Measurements from ENCODE around the gene MYO1E. TPM values are rescaled to one million over a fixed set of nuclear protein-coding genes. Genes with fewer than 3 reads are reported as not detected.
"Not testable (repeated sequence)": the region's sequence is repeated elsewhere in the genome, so short reads cannot be mapped to it uniquely, and the experiment has no call there.

Gene MYO1E
- polyA plus RNA-seq, 4 donors = 32.3 to 164 (median 104) TPM

DNA sequence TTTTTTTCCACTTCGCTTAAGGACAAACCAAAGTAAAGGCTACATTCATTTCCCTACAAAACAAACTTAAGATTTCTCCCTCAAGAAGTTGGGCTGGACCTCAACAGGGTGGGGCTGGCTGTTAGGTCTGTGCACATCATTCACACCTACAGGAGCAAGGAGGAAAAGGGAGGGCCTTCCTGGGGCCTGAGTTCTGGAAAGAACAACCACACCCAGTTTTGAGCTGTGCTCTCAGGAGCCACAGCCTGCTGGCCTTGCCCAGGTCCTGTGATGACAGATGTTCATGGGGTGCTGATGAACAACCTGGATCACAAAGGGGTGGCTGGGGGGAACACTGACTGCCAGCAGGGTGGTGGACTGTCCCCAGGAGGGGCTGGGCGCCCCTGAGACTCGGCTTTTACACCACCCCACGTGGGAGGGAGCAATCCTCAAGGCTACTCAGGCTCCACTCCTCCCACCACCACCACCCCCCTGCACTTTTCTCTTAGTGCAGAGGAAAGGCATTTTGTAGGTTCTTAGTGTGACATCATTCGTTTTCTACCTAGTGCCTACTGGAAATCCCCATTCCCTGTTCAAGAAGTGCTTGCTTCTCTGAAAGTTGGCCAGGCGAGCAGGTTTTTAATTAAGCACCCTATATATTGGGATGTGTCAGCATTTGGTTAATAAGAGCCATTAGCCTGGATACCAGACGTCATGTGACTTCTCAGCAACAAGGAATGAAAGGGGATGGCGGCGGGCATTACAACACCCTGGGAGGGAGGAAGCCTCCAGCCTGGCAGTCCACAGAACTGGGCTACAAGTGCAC lies 232.0 kb downstream of the MYO1E start:
- FAIRE-seq (no peak), DNase-seq (no peak)
- Histone ChIP-seq H3K27me3 (ENCODE audit: control insufficient read depth in 3 of 3, insufficient read depth in 3 of 3, low read length in 3 of 3) (no peaks in the 10 kb centered on the region), H3K4me3 (ENCODE audit: low read depth in 1 of 3, low read length in 3 of 3) (no peak overlapping the region), H3K4me1 (ENCODE audit: control insufficient read depth in 3 of 3, insufficient read depth in 2 of 3, low read depth in 1 of 3, low read length in 2 of 3) (no peaks in the 10 kb centered on the region), H3K36me3 (ENCODE audit: control insufficient read depth in 3 of 3, insufficient read depth in 2 of 3, low read depth in 1 of 3, low read length in 3 of 3) (peaks cover 0 to 63% (median 2%) of the 10 kb centered on the region in 3 donors), H3K9me3 (ENCODE audit: control insufficient read depth in 2 of 2, insufficient read depth in 1 of 2, low read depth in 1 of 2, low read length in 1 of 2) (no peaks in the 10 kb centered on the region), H3K27ac (ENCODE audit: low read depth in 1 of 3, low read length in 2 of 3) (no peak overlapping the region)
- 86 to 93% (median 92%) methylated on average over 9 of the region's 9 CpGs for WGBS, 3 donors

DNA sequence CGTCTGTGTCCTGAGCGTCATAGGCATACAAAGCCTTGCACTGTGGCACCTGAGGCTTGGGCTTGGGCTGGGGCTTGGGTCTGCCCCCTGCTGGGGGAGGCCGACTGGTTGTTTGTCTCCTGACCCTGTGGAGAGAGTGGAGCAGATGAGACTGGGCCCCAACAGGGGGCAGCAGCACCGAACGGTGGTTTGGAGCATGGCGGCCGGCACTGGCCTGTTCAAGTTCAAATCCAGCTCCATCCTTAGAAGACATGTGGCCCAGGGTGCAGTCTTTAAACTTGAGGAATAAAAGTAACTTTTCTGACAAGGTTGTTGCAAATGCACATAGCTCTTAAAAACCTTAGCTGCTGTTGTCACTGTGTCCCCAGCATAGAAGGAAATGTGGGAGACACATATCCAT lies 234.4 kb downstream of the MYO1E start:
- 61 to 70% (median 66%) methylated on average over 7 of the region's 7 CpGs for WGBS, 3 donors
- H3K36me3 ChIP-seq (ENCODE audit: control insufficient read depth in 3 of 3, insufficient read depth in 2 of 3, low read depth in 1 of 3, low read length in 3 of 3) = peaks cover 0 to 60% (median 15%) of the 10 kb centered on the region in 3 donors
- no peak for FAIRE-seq

DNA sequence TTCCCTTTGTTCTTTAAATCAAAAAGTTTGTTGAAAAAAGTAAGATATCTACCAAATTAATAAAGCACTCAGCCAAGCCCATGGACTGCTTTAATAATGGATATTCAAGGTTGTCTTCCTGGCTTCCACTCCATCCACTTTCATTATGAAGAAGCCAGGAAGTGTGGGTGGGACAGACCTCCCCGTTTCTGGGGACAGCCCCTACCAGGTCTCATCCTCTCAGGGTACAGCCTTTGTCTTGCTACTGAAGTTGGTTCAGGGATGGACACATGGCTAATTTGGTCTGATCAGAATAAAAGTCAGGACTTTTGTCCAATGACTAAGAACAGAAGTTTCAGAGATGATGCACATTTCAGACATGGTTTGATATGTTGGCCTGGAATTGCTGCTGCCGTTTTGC lies 235.1 kb downstream of the MYO1E start:
- no peak for FAIRE-seq
- Histone ChIP-seq H3K27me3 (ENCODE audit: control insufficient read depth in 3 of 3, insufficient read depth in 3 of 3, low read length in 3 of 3) (no peaks in the 10 kb centered on the region), H3K4me1 (ENCODE audit: control insufficient read depth in 3 of 3, insufficient read depth in 2 of 3, low read depth in 1 of 3, low read length in 2 of 3) (no peaks in the 10 kb centered on the region), H3K4me3 (ENCODE audit: low read depth in 1 of 3, low read length in 3 of 3) (no peak overlapping the region), H3K36me3 (ENCODE audit: control insufficient read depth in 3 of 3, insufficient read depth in 2 of 3, low read depth in 1 of 3, low read length in 3 of 3) (peaks cover 0 to 60% (median 15%) of the 10 kb centered on the region in 3 donors), H3K27ac (ENCODE audit: low read depth in 1 of 3, low read length in 2 of 3) (no peak overlapping the region), H3K9me3 (ENCODE audit: control insufficient read depth in 2 of 2, insufficient read depth in 1 of 2, low read depth in 1 of 2, low read length in 1 of 2) (no peaks in the 10 kb centered on the region)
- WGBS, 3 donors = 41 to 59% (median 54%) methylated on average over 2 of the region's 2 CpGs
- DNase-seq = no peak

More for the DNA sequence above, 234.4 kb downstream of the MYO1E start:
- H3K27me3 ChIP-seq (ENCODE audit: control insufficient read depth in 3 of 3, insufficient read depth in 3 of 3, low read length in 3 of 3) = no peaks in the 10 kb centered on the region
- no peak overlapping the region for H3K4me3 ChIP-seq (ENCODE audit: low read depth in 1 of 3, low read length in 3 of 3)
- no peaks in the 10 kb centered on the region for H3K4me1 ChIP-seq (ENCODE audit: control insufficient read depth in 3 of 3, insufficient read depth in 2 of 3, low read depth in 1 of 3, low read length in 2 of 3)
- H3K27ac ChIP-seq (ENCODE audit: low read depth in 1 of 3, low read length in 2 of 3) = no peak overlapping the region
- H3K9me3 ChIP-seq (ENCODE audit: control insufficient read depth in 2 of 2, insufficient read depth in 1 of 2, low read depth in 1 of 2, low read length in 1 of 2) = no peaks in the 10 kb centered on the region
- DNase-seq = peak; percentile 38 to 47

DNA sequence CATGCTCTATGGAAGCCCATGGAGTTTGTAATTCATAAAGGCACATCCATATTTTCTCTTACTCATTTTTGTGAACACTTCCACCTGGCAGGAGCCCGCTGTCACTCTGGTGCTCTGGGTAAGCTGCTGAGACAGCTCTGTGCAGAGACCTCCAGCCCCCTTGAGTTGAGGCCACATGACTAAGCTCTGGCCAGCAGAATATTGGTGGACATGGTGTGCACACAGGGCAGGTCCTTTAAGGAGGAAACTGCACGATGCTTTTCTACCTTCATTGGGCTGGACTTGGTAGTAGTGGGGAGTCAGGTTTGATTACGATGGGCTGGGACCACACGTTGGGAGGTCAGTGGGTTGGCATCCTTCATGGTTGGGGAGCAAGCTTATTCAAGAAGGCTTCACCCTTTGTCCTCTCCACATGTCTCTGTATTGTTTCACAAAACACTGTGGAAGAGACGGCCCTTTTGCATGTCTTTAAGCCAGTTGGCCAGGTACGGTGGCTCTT lies 238.7 kb downstream of the MYO1E start:
- peaks cover 0 to 17% of the 10 kb centered on the region in 2 donors for H3K9me3 ChIP-seq (ENCODE audit: control insufficient read depth in 2 of 2, insufficient read depth in 1 of 2, low read depth in 1 of 2, low read length in 1 of 2)
- FAIRE-seq = no peak
- no peaks in the 10 kb centered on the region for H3K4me1 ChIP-seq (ENCODE audit: control insufficient read depth in 3 of 3, insufficient read depth in 2 of 3, low read depth in 1 of 3, low read length in 2 of 3)
- WGBS, 3 donors = 96 to 98% (median 98%) methylated on average over 6 of the region's 6 CpGs
- H3K4me3 ChIP-seq (ENCODE audit: low read depth in 1 of 3, low read length in 3 of 3) = no peak overlapping the region
- no peak overlapping the region for H3K27ac ChIP-seq (ENCODE audit: low read depth in 1 of 3, low read length in 2 of 3)
- DNase-seq = no peak
- H3K27me3 ChIP-seq (ENCODE audit: control insufficient read depth in 3 of 3, insufficient read depth in 3 of 3, low read length in 3 of 3) = no peaks in the 10 kb centered on the region
- peaks cover 0 to 51% (median 15%) of the 10 kb centered on the region in 3 donors for H3K36me3 ChIP-seq (ENCODE audit: control insufficient read depth in 3 of 3, insufficient read depth in 2 of 3, low read depth in 1 of 3, low read length in 3 of 3)

DNA sequence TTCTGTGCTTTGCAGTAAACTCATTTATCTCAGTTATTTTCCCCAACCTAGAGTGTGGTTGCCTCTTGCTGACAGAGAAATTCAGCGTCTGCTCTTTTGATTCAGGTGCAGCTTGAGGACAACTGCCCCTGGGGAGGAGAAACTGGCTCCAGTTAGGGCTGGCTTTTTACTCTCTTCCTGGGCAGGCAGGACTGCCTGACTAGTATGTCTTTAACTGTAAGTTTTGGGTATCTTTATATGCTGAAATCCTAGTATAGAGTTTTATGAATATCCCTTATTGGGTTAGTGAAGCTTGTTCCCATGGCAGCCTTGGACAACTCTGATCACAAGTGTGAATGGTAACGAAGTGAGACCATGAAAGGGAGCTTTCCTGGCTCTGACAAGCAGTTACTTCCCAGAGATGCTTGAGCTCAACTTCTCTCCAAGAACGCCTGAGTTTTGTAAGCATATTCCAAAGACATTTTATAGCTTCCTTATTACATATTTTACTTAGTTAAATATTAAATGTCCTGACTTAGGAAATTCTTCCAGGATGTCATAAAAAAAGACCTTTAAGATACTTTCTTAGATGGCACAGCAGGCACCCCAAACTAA lies 240.6 kb downstream of the MYO1E start:
- Histone ChIP-seq H3K9me3 (ENCODE audit: control insufficient read depth in 2 of 2, insufficient read depth in 1 of 2, low read depth in 1 of 2, low read length in 1 of 2) (peaks cover 0 to 17% of the 10 kb centered on the region in 2 donors), H3K27ac (ENCODE audit: low read depth in 1 of 3, low read length in 2 of 3) (no peak overlapping the region), H3K27me3 (ENCODE audit: control insufficient read depth in 3 of 3, insufficient read depth in 3 of 3, low read length in 3 of 3) (no peaks in the 10 kb centered on the region), H3K4me3 (ENCODE audit: low read depth in 1 of 3, low read length in 3 of 3) (no peak overlapping the region), H3K4me1 (ENCODE audit: control insufficient read depth in 3 of 3, insufficient read depth in 2 of 3, low read depth in 1 of 3, low read length in 2 of 3) (no peaks in the 10 kb centered on the region), H3K36me3 (ENCODE audit: control insufficient read depth in 3 of 3, insufficient read depth in 2 of 3, low read depth in 1 of 3, low read length in 3 of 3) (peaks cover 0 to 37% (median 15%) of the 10 kb centered on the region in 3 donors)
- DNase-seq = peak; percentile 17 to 33
- WGBS, 3 donors = 41 to 76% (median 64%) methylated on average over 3 of the region's 3 CpGs
- FAIRE-seq = no peak

DNA sequence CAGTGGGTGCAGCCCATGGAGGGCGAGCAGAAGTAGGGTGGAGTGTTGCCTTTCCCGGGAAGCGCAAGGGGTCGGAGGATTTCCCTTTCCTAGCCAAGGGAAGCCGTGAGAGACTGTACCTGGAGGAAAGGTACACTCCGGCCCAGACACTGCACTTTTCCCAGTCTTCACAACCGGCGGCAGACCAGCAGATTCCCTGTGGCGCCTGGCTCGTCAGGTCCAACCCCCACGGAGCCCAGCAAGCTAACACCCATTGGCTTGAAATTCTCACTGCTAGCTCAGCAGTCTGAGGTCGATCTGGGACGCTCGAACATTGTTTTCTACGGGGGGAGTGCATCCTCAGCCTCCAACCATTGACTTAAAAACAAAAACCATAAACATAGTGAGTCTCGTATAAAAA lies 241.2 kb downstream of the MYO1E start:
- FAIRE-seq = no peak
- Histone ChIP-seq H3K4me3 (ENCODE audit: low read depth in 1 of 3, low read length in 3 of 3) (no peak overlapping the region), H3K4me1 (ENCODE audit: control insufficient read depth in 3 of 3, insufficient read depth in 2 of 3, low read depth in 1 of 3, low read length in 2 of 3) (no peaks in the 10 kb centered on the region), H3K36me3 (ENCODE audit: control insufficient read depth in 3 of 3, insufficient read depth in 2 of 3, low read depth in 1 of 3, low read length in 3 of 3) (peaks cover 0 to 31% (median 15%) of the 10 kb centered on the region in 3 donors), H3K27me3 (ENCODE audit: control insufficient read depth in 3 of 3, insufficient read depth in 3 of 3, low read length in 3 of 3) (no peaks in the 10 kb centered on the region), H3K27ac (ENCODE audit: low read depth in 1 of 3, low read length in 2 of 3) (no peak overlapping the region), H3K9me3 (ENCODE audit: control insufficient read depth in 2 of 2, insufficient read depth in 1 of 2, low read depth in 1 of 2, low read length in 1 of 2) (peaks cover 0 to 17% of the 10 kb centered on the region in 2 donors)
- DNase-seq = no peak
- WGBS, 3 donors = 97 to 99% (median 98%) methylated on average over 16 of the region's 16 CpGs

DNA sequence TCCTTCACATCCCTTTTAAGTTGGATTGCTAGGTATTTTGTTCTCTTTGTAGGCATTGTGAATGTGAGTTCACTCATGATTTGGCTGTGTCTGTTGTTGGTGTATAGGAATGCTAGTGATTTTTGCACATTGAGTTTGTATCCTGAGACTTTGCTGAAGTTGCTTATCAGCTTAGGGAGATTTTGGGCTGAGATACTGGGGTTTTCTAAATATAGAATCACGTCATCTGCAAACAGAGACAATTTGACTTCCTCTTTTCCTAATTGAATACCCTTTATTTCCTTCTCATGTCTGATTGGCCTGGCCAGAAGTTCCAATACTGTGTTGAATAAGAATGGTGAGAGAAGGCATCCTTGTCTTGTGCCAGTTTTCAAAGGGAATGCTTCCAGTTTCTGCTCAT lies 245.4 kb downstream of the MYO1E start:
- H3K4me1 ChIP-seq (ENCODE audit: control insufficient read depth in 3 of 3, insufficient read depth in 2 of 3, low read depth in 1 of 3, low read length in 2 of 3); DNase-seq; H3K27ac ChIP-seq (ENCODE audit: low read depth in 1 of 3, low read length in 2 of 3); FAIRE-seq; H3K27me3 ChIP-seq (ENCODE audit: control insufficient read depth in 3 of 3, insufficient read depth in 3 of 3, low read length in 3 of 3); H3K4me3 ChIP-seq (ENCODE audit: low read depth in 1 of 3, low read length in 3 of 3): not testable (repeated sequence)
- WGBS, 3 donors = 87 to 89% (median 88%) methylated on average over 1 of the region's 1 CpG
- H3K36me3 ChIP-seq (ENCODE audit: control insufficient read depth in 3 of 3, insufficient read depth in 2 of 3, low read depth in 1 of 3, low read length in 3 of 3) = peaks cover 0 to 16% (median 2%) of the 10 kb centered on the region in 3 donors
- H3K9me3 ChIP-seq (ENCODE audit: control insufficient read depth in 2 of 2, insufficient read depth in 1 of 2, low read depth in 1 of 2, low read length in 1 of 2) = peaks cover 0 to 20% of the 10 kb centered on the region in 2 donors

DNA sequence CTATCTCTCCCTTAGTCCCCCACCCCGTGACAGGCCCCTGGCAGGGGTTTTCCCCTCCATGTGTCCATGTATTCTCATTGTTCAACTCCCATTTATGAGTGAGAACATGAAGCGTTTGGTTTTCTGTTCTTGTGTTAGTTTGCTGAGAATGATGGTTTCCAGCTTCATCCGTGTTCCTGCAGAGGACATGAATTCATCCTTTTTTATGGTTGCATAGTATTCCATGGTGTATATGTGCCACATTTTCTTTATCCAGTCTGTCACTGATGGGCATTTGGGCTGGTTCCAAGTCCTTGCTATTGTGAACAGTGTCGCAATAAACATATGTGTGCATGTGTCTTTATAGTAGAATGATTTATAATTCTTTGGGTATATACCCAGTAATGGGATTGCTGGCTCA lies 247.0 kb downstream of the MYO1E start:
- H3K4me1 ChIP-seq (ENCODE audit: control insufficient read depth in 3 of 3, insufficient read depth in 2 of 3, low read depth in 1 of 3, low read length in 2 of 3); H3K27me3 ChIP-seq (ENCODE audit: control insufficient read depth in 3 of 3, insufficient read depth in 3 of 3, low read length in 3 of 3); DNase-seq; H3K36me3 ChIP-seq (ENCODE audit: control insufficient read depth in 3 of 3, insufficient read depth in 2 of 3, low read depth in 1 of 3, low read length in 3 of 3); FAIRE-seq; H3K27ac ChIP-seq (ENCODE audit: low read depth in 1 of 3, low read length in 2 of 3); H3K4me3 ChIP-seq (ENCODE audit: low read depth in 1 of 3, low read length in 3 of 3): not testable (repeated sequence)
- H3K9me3 ChIP-seq (ENCODE audit: control insufficient read depth in 2 of 2, insufficient read depth in 1 of 2, low read depth in 1 of 2, low read length in 1 of 2) = peaks cover 0 to 10% of the 10 kb centered on the region in 2 donors
- 97 to 99% (median 99%) methylated on average over 4 of the region's 4 CpGs for WGBS, 3 donors
